Subcutaneous adipose tissue (tissue), 4 donors: ENCODE measurements around the gene SELENOO. TPM values are rescaled to one million over a fixed set of nuclear protein-coding genes. Genes with fewer than 3 reads are reported as not detected.

Experiments used
- CTCF ChIP-seq: fragments of 450-650 bp; IDR thresholded peaks from one replicate; pipeline ENCODE4 v1.5.1; 2016; ENCODE audit warnings: low read depth, mild to moderate bottlenecking, control low read depth, antibody characterized with exemption, moderate library complexity
- total RNA-seq, 4 donors: library from RNA; depleted of rRNA; stranded (reverse); fragments of >200 nt; gene quantifications; one replicate each; pipeline ENCODE4 v1.1.0, GENCODE V29; 2016

The SELENOO gene
- total RNA-seq, 4 donors from 2014 or later, result 13.2 to 36.5 (median 18.9) TPM

GRCh38 chr22:50161508-50162390 is 39.1 kb upstream of the SELENOO start:
- no peak for TF ChIP-seq CTCF

- TF ChIP-seq CTCF, result no peak
Observed at GRCh38 chr22:50162391-50162956, 38.3 kb upstream of the SELENOO start.

GRCh38 chr22:50165436-50166123 is 35.2 kb upstream of the SELENOO start:
- TF ChIP-seq CTCF, result no peak

GRCh38 chr22:50167689-50168489 is 32.9 kb upstream of the SELENOO start:
- no peak for TF ChIP-seq CTCF

GRCh38 chr22:50169181-50169759 is 31.5 kb upstream of the SELENOO start:
- no peak for TF ChIP-seq CTCF

- no peak for TF ChIP-seq CTCF
Observed at GRCh38 chr22:50169774-50170341, 31.0 kb upstream of the SELENOO start.
